K562 (cell line): Measurements from ENCODE around the gene RCOR1. TPM values are rescaled to one million over a fixed set of nuclear protein-coding genes. Genes with fewer than 3 reads are reported as not detected.

Experiments used
- ETS1 ChIP-seq: conservative IDR thresholded peaks from 2 replicates; pipeline ENCODE4 v1.6.1; 2011; ENCODE audit warnings: low read depth, mild to moderate bottlenecking, low read length; ENCODE audit not compliant: control insufficient read depth
- HNRNPUL1 ChIP-seq: fragments of 200-400 bp; formaldehyde crosslinking; IDR thresholded peaks from 2 replicates; pipeline ENCODE4 v1.6.1; 2017; ENCODE audit warnings: low read length
- MEIS2 ChIP-seq: fragments of 450-650 bp; IDR thresholded peaks from 2 replicates; pipeline ENCODE4 v1.6.1; 2014; ENCODE audit warnings: mild to moderate bottlenecking; ENCODE audit not compliant: partially characterized antibody
- NKRF ChIP-seq: fragments of 450-650 bp; IDR thresholded peaks from 2 replicates; pipeline ENCODE4 v1.6.1; 2016; ENCODE audit warnings: borderline replicate concordance
- SREBF1 ChIP-seq: fragments of 150-350 bp; IDR thresholded peaks from 2 replicates; pipeline ENCODE4 v1.6.1; 2014; ENCODE audit warnings: antibody characterized with exemption, low read depth, low read length, borderline replicate concordance
- ZBTB5 ChIP-seq: fragments of 450-650 bp; IDR thresholded peaks from 2 replicates; pipeline ENCODE4 v1.6.1; 2017; ENCODE audit warnings: antibody characterized with exemption
- ZFP36 ChIP-seq: fragments of 150-350 bp; IDR thresholded peaks from 2 replicates; pipeline ENCODE4 v1.6.1; 2018; ENCODE audit warnings: low read length, low read depth; ENCODE audit not compliant: partially characterized antibody
- ZMIZ1 ChIP-seq, 2 experiments: fragments of 150-350 bp in 1 of 2; IDR thresholded peaks; 2 replicates each; pipeline ENCODE4 v1.6.1; 2012 to 2016; ENCODE audit warnings: low read depth in 2 of 2, low read length in 2 of 2, mild to moderate bottlenecking in 1 of 2, moderate library complexity in 1 of 2
- ZNF143 ChIP-seq: sonication (generic); formaldehyde crosslinking; IDR thresholded peaks from 2 replicates; pipeline ENCODE4 v1.9.0; 2022; ENCODE audit warnings: mild to moderate bottlenecking, missing genetic modification reagents
- ZNF277 ChIP-seq: fragments of 250-450 bp; sonication (Bioruptor Pico); IDR thresholded peaks from 2 replicates; pipeline ENCODE4 v1.8.0; 2022; ENCODE audit warnings: inconsistent platforms, mild to moderate bottlenecking, moderate library complexity, borderline replicate concordance
- ZNF561 ChIP-seq: fragments of 450-650 bp; formaldehyde crosslinking; conservative IDR thresholded peaks from 2 replicates; pipeline ENCODE4 v1.4.0; 2020; ENCODE audit warnings: mild to moderate bottlenecking, moderate library complexity
- ZNF586 ChIP-seq: fragments of 450-650 bp; formaldehyde crosslinking; conservative IDR thresholded peaks from 2 replicates; pipeline ENCODE4 v1.4.0; 2020; ENCODE audit warnings: mild to moderate bottlenecking, moderate library complexity
- ZNF740 ChIP-seq, 3 experiments: fragments of 200-800 bp in 1 of 3; sonication (Bioruptor generic) in 1 of 3; sonication (generic) in 1 of 3; formaldehyde crosslinking in 1 of 3; IDR thresholded peaks; 2 replicates each; pipeline versions ENCODE4 v1.6.1 to v1.8.0; 2016 to 2022; ENCODE audit warnings: mild to moderate bottlenecking in 2 of 3, missing compliant biosample characterization in 2 of 3, missing genetic modification characterization in 2 of 3, missing genetic modification reagents in 1 of 3
- polyA plus RNA-seq, 8 experiments: library from polyadenylated mRNA; depleted of rRNA in 4 of 8; stranded (reverse) in 5 of 8; unstranded in 3 of 8; fragments of >200 nt; fragmentation: Nextera tagmentation in 2 of 8; fragmentation: Illumina TruSeq in 1 of 8; extraction: Ambion mirVana in 2 of 8; extraction: Trizol in 1 of 8; gene quantifications; 2 replicates each; pipeline versions ENCODE4 v1.2.1 to v1.2.3, GENCODE V29; 2011 to 2014; ENCODE audit warnings: inconsistent platforms in 1 of 8, missing spikeins in 1 of 8
- total RNA-seq, 7 experiments: library from RNA; depleted of rRNA in 6 of 7; stranded (reverse); fragments of >200 nt in 6 of 7; fragmentation: Illumina TruSeq in 2 of 7; extraction: Trizol in 2 of 7; gene quantifications; 2 replicates each; pipeline versions ENCODE4 v1.2.1 to v1.2.3, GENCODE V29; 2011 to 2021; ENCODE audit warnings: low replicate concordance in 1 of 7

RCOR1 gene
- total and polyA plus RNA-seq, 9 of the 15 experiments (the other 6 are each of a cell fraction or from before 2014, with no cell fraction given) = 8.5 to 47.9 (median 20.9) TPM

- TF ChIP-seq HNRNPUL1 = no peak
- no peak for TF ChIP-seq ZNF586
- peak in 1 of 2 experiments; percentile 75; a peak in 2 of 4 replicates for TF ChIP-seq ZMIZ1 (IDR thresholded peaks at IDR 0.05; ENCODE audit: low read depth in 2 of 2, low read length in 2 of 2)
- no peak for TF ChIP-seq ZNF277 (CRISPR knock-in tag)
- no peak for TF ChIP-seq ZBTB5
- peak; percentile 89 for TF ChIP-seq MEIS2
- TF ChIP-seq NKRF = peak; percentile 48; the same call in 1 of the 2 replicates
- TF ChIP-seq ZFP36 = peak; percentile 48
- no peak for TF ChIP-seq SREBF1
- TF ChIP-seq ZNF561 (CRISPR knock-in tag) = no peak
- TF ChIP-seq ZNF740 (CRISPR knock-in tag; IDR thresholded peaks at IDR 0.05) = no peak
- no peak for TF ChIP-seq ZNF740 (tag; IDR thresholded peaks at IDR 0.05)
- TF ChIP-seq ETS1 = peak; percentile 78
- no peak for TF ChIP-seq ZNF143
Observed at GRCh38 chr14:102551995-102552705, 40.3 kb upstream of the RCOR1 start (continued).
